GM19099 (cell line): Measurements from ENCODE around the gene ATP9B.

Experiments
- POLR2A ChIP-seq: IDR thresholded peaks from 3 replicates; pipeline ENCODE4 v1.6.1; 2011; ENCODE audit warnings: low read depth; ENCODE audit not compliant: insufficient read length; ENCODE audit errors: extremely low read depth

The ATP9B gene

DNA sequence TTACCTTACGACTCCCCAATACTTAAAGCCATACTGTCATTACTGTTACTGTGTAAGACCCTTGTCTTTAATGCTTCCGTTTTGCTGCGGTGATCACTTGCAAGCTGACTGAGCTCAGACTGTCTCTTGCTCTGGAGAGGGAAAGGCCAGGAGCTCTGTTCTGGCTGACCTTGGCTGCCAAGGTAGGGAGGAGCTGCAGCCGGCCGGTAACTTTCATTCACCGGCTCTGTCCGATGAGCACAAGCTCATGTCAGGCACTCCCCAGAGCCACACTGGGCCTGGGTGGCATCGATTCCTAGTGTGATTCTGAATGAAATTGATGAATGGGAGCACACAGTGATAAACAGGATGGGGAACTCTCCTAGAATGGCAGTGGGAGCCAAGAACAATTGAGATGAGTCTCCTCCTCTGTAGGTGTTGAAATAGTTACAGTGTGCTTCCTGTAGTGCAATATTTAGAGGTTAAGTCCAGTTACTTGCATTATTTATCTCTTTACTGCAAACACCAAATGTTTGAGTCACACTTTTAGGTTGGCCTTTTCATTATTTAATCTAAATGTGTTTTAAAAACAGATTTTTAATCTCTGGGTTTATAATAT is 100.9 kb downstream of the ATP9B start:
- no peak for TF ChIP-seq POLR2A

DNA sequence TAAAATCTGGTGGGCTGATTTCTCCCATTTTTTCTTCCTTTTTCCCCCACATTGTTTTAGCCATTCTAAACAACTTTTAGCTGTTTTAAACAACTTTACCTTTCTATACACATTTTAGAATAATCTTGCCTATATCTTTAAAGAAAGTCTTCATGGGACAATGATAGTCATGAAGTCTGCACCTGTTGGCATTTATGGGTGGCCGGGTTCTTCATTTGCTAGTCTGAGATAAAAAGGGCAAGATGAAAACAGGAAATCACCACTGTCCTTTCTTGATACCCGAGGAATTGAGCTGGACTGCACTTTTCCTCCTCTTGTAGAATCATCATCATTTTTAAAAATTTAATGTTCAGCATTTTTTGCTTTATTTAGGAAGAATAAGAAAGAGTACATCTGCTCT is 104.5 kb downstream of the ATP9B start:
- TF ChIP-seq POLR2A, result no peak

DNA sequence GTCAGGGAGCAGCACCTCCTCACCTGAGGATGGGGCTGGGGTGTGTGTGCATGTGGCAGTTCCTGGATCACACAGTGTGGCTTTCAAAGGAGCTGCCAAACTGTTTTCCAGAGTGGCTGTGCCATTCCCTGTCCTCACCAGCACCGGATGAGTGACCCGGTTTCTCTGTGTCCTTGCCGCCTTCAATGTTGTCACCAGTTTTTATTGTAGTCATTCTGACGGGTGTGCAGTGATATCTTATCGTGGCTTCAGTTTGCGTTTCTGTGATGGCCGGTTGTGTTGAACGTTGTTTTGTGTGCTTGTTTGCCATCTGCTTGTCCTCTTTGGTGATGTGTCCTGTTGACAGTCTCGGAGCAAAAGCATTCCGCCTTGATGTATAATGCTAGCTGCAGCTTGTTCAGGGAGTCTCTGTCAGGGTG is 108.9 kb downstream of the ATP9B start:
- TF ChIP-seq POLR2A, result no peak

DNA sequence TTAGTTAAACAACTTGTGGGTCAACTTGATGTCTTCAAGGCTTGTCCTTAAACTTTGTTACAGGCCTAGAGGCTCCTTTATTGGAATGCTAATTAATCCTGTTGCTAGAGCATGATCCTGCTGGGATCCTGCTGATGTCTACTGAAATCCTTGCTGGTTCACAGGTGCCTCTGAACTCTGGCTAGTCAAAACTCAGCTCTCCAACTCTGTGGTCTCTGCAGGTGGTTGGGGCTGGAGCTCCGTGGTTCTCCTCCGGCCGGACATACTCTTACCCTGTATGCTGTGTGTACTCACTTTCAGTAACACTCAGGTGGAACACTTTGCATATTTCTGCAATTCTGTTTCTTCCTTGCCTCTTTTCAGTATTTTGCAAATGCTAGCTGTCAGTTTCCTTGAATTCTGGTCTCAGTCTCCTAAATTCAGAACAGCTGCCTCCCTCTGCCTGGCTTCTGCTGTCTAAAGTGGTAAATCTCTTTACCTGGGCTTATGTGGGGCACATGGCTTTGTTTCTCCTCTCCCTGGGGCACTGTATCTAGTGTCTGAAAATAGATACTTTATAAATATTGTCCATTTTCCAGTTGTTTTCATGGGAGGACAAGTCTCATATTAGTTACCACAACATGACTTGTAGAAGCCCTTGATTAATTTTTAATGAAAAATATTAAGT is 113.0 kb downstream of the ATP9B start:
- TF ChIP-seq POLR2A, result no peak

DNA sequence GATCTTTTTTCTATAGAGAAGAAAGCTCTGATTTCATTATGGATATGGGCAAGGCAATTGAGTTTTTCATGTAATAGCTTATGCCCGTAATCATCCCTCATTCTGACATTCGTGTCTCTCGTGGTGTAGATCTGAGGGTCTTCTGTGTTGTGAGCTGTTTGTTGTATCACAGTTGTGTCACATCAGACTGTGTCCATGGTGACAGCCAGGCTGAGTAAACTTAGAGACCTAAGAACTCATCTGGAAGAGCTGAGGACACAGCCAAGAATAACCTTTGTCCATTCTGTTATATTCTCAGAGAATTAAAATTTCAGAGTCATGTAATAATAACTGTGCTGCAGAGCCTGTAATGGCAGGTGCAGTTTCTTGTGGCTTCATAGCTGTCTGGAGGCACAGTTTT is 116.5 kb downstream of the ATP9B start:
- TF ChIP-seq POLR2A, result no peak

DNA sequence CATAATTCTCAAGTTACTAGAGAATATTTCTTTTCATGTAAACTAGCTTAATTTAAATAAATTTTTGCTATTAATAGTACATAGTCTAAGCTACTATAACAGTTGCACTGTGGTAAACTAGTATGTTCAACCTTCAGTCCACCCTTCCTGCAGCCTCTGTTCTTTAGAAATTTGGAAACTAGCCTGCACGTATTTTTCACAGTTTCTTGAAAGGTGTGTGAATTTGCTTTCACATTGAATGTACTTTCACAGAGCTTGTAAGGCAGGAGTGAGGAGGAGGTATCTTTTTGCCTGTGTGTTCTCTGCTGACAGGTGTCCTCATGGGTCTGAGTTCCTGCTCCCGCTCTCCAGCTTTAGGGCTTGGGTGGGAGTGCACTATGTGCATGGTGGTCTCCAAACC is 117.5 kb downstream of the ATP9B start:
- no peak for TF ChIP-seq POLR2A

DNA sequence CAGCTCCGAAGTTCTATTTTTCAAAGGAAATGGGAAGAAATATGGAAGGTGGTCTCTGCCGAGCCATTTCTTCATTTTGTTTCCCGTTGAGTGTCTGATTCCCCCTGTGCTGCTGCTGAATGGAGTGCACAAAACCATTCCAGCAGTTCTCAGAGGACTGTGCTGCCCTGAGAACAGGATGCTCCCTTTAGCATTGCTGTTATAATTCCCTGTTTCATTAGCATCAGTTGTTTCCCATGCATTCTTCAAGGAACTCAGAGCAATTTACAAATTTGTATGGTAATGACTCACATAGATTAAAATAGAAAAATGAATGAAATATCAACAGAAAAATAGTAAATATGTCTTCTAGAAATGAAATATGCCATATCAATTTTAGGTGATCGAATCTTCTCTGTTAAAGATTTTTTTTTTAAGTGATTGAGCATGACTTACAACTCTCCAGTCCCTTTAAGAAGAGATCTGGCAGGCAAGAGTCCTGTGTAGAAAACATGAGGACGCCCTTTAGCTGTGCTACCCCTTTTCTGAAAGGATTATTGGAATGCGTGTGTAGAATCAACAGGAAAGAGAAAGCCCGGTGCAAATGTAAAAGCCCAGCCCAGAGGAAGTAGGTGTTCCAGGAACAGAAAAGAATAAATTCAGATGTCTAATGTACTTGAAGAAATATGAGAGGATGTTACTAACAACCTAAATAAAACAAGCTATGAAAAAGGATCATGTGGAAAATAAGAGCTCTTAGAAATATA is 118.5 kb downstream of the ATP9B start:
- no peak for TF ChIP-seq POLR2A

DNA sequence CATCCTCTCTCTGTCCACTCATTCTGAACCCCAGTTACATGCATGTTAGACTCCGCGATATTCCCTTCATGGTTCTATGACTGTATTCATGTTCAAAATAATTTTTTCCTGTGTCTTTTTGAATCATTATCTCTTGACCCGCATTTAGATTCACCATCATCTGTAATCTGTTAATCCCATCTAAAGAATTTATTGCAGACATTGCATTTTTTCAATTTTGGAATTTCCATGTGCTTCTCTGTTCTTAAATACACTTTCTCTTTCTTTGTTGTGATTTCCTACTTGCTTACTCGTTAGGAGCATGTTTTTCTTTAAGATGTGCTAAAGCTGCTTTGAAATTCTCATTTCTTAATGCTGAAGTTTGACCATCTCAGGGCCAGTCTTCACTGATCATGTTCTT is 122.2 kb downstream of the ATP9B start:
- TF ChIP-seq POLR2A, result no peak

DNA sequence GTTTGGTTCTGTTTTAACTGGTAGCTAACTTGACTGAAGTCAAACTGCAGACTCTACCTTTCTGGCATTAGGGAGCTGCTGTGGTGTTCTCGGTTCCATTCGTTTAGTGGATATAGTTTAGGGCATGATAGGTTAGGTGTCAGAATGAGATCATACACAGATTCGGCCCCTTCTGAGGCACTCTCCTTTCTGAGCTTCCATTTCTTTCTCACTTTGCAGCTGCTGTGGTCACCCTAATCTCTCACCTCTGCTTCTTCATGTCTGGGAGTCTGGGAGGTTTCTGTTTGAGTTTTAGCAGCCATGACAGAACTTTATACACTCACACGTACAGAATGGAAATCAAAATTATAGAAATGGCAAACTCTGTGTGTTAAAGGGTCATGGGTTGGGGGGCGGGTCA is 122.8 kb downstream of the ATP9B start:
- no peak for TF ChIP-seq POLR2A

DNA sequence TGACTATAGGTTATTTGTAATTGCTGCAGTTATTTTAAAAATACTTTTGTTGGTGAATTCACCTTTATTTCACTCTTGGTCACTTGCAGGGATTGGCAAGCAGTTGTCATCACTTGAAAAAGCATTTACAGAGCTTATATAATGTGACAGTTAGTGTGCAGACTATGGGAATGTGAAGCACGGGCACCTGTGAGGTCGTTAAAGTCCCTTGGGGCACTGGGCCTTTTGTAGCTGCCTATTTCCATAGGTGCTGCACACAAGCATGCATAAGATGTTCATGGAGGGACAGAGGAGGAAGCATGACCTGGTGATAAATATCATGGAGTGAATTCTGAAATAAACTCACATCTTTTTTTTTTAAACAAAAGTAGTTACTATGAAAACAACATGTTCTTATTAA is 124.6 kb downstream of the ATP9B start:
- no peak for TF ChIP-seq POLR2A

DNA sequence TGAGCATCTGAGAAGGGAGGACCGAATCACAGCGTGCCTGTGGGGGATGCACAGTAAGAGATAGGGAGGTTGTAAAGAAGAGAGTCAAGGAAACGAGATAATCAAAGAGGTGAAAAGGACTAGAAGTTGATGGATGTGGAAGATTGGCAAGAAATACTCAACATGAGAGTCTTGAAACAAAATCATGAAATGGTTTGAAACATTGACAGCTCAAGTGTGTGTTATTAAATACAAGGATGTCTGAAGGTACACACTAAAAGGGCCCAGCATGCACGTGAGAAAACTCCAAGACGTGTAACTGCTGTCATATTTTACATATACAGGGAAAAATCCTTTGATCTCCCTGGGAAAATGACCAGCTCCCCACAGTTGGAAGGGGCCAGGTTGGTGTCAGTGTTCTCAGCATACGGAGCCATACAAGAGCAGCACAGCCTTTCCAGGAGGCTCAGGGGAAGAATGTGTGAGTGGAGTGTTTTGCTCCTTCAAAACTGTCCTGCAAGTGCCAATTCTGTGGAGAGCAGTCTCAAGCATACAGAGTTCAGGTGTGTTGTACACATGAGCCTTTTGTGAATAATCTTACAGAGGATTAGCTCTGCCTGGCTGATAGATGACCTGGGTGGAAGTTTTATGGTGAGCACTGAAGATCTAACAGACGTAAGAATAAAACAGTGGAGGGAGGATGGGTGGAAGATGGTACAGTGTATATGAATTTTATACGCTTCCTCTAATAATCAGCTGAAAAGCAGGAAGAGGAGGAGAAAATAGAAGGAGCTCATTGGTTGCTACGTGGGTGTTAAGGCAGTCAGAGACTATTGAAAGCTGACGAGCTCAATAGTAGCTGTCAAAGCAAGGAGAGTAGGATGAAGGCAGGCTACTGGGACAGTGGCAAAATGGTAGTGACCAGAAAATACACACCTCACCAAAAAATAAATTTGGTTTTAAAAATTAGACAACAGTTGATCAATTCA is 126.8 kb downstream of the ATP9B start:
- no peak for TF ChIP-seq POLR2A

DNA sequence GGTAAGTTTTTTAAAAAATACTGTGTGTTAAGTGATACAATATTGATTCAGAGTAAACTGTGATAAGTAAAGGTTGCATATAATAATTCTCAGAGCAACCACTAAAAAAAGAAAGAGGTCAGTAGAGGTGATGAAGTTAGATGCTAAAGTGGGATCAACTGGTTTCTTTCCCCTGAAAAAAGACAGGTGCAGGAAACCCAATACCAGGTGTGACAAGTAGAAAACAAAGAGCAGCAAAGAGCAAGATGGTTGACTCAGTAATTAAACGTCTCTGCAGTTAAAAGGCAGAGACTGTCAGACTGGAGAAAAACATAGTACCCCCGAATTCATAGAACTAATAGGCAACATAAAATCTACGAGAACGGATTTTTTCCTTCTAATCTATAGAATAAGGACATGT is 128.3 kb downstream of the ATP9B start:
- no peak for TF ChIP-seq POLR2A

DNA sequence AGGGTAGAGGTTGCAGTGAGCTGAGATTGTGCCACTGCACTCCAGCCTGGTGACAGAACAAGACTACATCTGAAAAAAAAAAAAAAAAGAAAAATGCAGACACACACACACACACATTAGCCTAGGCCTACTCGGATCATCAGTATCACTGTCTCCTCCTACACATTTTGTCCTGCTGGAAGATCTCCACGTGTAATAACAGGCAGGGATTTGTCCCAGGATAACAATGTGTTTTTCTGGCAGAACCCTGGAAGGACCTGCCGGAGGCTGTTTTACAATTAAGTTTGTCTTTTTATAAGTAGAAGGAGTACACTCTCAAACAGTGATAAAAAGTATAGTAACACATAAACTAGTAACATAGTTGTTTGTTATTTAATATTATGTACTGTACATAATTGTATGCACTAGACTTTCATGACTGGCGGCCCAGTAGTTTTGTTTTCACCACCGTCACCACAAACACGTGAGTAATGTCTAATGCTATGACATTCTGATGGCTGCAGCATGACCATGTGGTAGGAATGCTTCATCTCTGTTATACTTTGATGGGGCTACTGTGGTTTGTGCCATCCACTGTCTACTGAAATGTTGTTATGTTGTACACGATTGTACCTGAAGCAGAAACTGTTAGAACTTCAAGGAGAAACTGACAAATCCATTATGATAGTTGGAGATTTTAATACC is 130.6 kb downstream of the ATP9B start:
- no peak for TF ChIP-seq POLR2A

DNA sequence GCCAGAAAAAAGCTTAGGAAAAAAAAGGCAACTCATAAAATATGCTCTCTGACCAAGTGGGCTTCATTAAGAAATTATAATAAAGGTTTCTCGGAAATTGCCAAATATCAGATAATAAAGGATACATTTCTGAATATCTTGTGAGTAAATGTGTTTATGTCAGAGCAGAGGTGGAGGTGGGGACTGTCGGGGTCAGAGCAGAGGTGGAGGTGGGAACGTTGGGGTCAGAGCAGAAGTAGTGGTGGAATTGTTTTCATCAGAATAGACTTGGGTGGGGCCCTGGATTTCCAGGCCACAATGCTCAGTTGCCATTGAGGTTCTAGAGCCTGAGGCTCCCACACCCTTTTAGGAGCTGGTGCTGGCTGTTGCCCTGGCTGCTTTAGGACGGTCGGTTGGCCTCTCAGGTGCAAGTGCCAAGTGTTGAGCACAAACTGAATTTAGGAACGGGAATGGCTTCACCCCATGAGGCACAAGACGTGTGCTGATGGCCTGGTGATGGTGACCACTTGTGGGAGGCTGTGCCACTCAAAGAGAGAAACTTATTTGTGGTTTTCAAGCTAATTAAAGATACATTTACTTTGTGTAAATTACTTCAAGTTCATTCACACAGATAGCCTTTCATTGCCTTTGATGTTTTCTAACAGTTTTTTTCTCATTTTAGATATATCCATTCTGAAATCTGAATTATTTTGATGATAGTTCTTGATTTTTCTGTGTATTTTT is 131.5 kb downstream of the ATP9B start:
- TF ChIP-seq POLR2A, result no peak
